ENCODE data around the gene DOCK3. TPM values are rescaled to one million over a fixed set of nuclear protein-coding genes. Genes with fewer than 3 reads are reported as not detected.
"Not testable (repeated sequence)": the region's sequence is repeated elsewhere in the genome, so short reads cannot be mapped to it uniquely, and the experiment has no call there.

Gene DOCK3
- total RNA-seq, 4 donors from 2014 or later: 4.0 to 6.3 (median 5.8) TPM

DNA sequence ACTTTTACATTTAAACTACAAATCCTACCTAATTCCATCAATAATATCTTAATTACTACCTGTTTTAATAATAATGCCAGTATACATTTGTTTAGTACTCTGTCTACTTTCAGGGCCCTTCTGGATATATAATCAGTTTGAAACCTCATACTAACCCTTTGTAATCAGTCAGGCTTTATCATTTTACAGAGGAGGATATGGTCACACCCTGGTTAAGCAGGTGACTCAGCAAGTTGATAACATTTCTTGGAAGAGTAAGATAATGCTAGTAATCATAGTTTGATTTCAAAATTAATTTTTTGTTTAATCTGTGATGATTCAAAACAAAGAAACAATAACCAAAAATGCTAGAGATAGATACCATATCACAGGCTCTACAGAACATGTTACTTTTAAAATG, 502.2 kb downstream of the DOCK3 start:
- Histone ChIP-seq H3K27me3 (no peaks in the 10 kb centered on the region), H3K4me3 (no peak overlapping the region), H3K27ac (no peak overlapping the region), H3K4me1 (no peaks in the 10 kb centered on the region), H3K9me3 (peaks cover 0 to 42% (median 10%) of the 10 kb centered on the region in 4 donors), H3K36me3 (peaks cover 0 to 4% (median 0%) of the 10 kb centered on the region in 3 donors)
- no peak for DNase-seq (ENCODE audit: low spot score in 2 of 2)
- TF ChIP-seq EP300 (IDR thresholded peaks at IDR 0.05) (no peak), POLR2A (IDR thresholded peaks at IDR 0.05) (no peak)
- TF ChIP-seq, protein P1, sequence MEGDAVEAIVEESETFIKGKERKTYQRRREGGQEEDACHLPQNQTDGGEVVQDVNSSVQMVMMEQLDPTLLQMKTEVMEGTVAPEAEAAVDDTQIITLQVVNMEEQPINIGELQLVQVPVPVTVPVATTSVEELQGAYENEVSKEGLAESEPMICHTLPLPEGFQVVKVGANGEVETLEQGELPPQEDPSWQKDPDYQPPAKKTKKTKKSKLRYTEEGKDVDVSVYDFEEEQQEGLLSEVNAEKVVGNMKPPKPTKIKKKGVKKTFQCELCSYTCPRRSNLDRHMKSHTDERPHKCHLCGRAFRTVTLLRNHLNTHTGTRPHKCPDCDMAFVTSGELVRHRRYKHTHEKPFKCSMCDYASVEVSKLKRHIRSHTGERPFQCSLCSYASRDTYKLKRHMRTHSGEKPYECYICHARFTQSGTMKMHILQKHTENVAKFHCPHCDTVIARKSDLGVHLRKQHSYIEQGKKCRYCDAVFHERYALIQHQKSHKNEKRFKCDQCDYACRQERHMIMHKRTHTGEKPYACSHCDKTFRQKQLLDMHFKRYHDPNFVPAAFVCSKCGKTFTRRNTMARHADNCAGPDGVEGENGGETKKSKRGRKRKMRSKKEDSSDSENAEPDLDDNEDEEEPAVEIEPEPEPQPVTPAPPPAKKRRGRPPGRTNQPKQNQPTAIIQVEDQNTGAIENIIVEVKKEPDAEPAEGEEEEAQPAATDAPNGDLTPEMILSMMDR (IDR thresholded peaks at IDR 0.05): no peak

DNA sequence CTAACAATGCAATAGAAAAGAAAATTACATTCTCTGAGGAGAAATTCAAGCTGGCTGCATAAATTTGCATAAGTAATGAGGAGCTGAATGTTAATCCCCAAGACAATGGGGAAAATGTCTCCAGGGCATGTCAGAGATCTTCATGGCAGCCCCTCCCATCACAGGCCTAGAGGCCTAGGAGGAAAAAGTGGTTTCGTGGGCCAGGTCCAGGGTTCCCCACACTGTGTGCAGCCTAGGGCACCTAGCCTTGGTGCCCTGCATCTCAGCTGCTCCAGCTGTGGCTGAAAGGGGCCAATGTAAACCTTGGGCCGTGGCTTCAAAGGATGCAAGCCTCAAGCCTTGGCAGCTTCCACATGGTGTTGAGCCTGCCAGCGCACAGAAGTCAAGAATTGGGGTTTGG, 511.7 kb downstream of the DOCK3 start:
- 74 to 85% methylated on average over 3 of the region's 3 CpGs for WGBS, 2 donors
- not testable (repeated sequence) for H3K27me3 ChIP-seq; H3K4me3 ChIP-seq; H3K4me1 ChIP-seq; H3K36me3 ChIP-seq; H3K27ac ChIP-seq; DNase-seq (ENCODE audit: low spot score in 2 of 2)
- peaks cover 0 to 22% (median 0%) of the 10 kb centered on the region in 4 donors for H3K9me3 ChIP-seq

DNA sequence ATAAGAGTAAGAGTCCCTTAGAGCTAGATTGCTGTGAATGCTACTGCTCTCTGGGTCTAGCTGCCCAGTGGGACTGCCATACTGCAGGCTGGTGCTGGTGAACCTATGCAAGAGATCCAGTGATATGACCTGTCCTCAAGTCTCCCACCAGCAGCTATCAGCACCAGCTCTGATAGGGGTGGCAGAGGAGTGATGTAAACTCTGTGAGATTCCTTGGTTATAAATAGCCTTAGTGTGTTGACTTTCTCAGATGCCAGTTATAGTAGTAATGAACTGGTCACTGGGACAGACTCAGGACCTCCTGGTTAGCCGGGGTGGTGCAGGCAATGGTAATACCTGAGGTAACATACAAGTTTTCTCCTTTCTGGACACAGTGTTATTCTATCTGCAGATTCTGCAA, 515.5 kb downstream of the DOCK3 start:
- Histone ChIP-seq H3K27ac (no peak overlapping the region), H3K4me1 (no peaks in the 10 kb centered on the region), H3K4me3 (no peak overlapping the region), H3K27me3 (no peaks in the 10 kb centered on the region), H3K36me3 (no peaks in the 10 kb centered on the region), H3K9me3 (peaks cover 0 to 34% (median 0%) of the 10 kb centered on the region in 4 donors)
- TF ChIP-seq, protein P1 (IDR thresholded peaks at IDR 0.05): no peak
- no peak for TF ChIP-seq EP300 (IDR thresholded peaks at IDR 0.05)
- TF ChIP-seq POLR2A (IDR thresholded peaks at IDR 0.05): no peak
- 82 to 92% methylated on average over 1 of the region's 1 CpG for WGBS, 2 donors
- DNase-seq (ENCODE audit: low spot score in 2 of 2): no peak

DNA sequence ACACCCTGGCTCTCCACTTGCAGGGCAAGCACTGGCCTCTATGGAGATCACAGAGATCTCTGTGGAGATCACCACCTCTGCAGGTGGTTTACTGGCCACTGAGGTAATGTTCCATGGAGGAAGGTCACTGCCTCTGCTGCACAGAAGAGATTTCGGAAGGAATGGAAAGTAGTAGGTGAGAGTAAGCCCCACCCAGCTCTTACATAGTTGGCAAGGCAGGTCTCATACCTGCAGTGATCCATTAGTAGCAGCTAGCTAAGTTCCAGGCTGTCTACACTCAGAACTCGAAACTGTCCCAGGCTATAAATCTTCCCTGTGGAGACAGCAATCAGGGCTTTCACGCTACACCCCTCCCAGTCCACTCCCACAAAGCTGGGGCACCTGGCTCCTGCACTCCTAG, 516.1 kb downstream of the DOCK3 start:
- no peak for DNase-seq (ENCODE audit: low spot score in 2 of 2)
- Histone ChIP-seq H3K9me3 (peaks cover 0 to 36% (median 0%) of the 10 kb centered on the region in 4 donors), H3K36me3 (no peaks in the 10 kb centered on the region), H3K4me1 (no peaks in the 10 kb centered on the region), H3K4me3 (no peak overlapping the region), H3K27ac (no peak overlapping the region), H3K27me3 (no peaks in the 10 kb centered on the region)
- 74 to 82% methylated on average over 3 of the region's 3 CpGs for WGBS, 2 donors
- TF ChIP-seq POLR2A (IDR thresholded peaks at IDR 0.05) (no peak), EP300 (IDR thresholded peaks at IDR 0.05) (no peak)
- TF ChIP-seq, protein P1 (IDR thresholded peaks at IDR 0.05): no peak

DNA sequence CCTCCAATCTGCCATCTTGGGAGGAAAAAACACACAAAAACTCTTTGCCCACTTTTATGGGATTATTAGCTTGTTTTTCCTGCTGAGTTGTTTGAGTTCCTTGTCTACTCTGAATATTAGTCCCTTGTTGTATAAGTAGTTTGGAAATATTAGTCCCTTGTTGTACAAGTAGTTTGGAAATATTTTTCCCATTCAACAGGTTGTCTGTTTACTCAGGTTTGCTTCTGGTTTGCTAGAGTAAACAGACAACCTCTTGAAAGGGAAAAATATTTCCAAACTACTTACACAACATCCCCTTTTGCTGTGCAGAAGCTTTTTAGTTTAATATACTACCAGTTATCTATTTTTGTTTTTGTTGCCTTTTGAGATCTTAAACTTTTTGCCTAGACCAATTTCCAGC, 517.0 kb downstream of the DOCK3 start:
- no peaks in the 10 kb centered on the region for H3K36me3 ChIP-seq
- DNase-seq (ENCODE audit: low spot score in 2 of 2): no peak

More for the DNA sequence above, 517.0 kb downstream of the DOCK3 start:
- H3K27ac ChIP-seq: no peak overlapping the region
- no peaks in the 10 kb centered on the region for H3K27me3 ChIP-seq
- peaks cover 0 to 38% (median 0%) of the 10 kb centered on the region in 4 donors for H3K9me3 ChIP-seq
- TF ChIP-seq EP300 (IDR thresholded peaks at IDR 0.05) (no peak), POLR2A (IDR thresholded peaks at IDR 0.05) (no peak)
- TF ChIP-seq, protein P1 (IDR thresholded peaks at IDR 0.05): no peak
- no peaks in the 10 kb centered on the region for H3K4me1 ChIP-seq
- no peak overlapping the region for H3K4me3 ChIP-seq
